Kidney tubule cell (primary cell): Measurements from ENCODE around the gene SMOC2.

Source experiments
- DNase-seq: peaks from one replicate; pipeline ENCODE4 v3.0.0-alpha.2; 2018; ENCODE audit warnings: low spot score

The SMOC2 gene

GRCh38 chr6:168440520-168441433 is at the start of gene SMOC2:
TSS of gene SMOC2 (plus strand) at chr6:168441184. CDS start at chr6:168441371, 187 bp downstream.
- DNase-seq, result no peak

GRCh38 chr6:168393126-168393870 is 47.7 kb upstream of the SMOC2 start:
- no peak for DNase-seq

GRCh38 chr6:168394606-168395005 is 46.4 kb upstream of the SMOC2 start:
- no peak for DNase-seq

- no peak for DNase-seq
These were observed 45.0 kb upstream of the SMOC2 start for GRCh38 chr6:168395983-168396382.

- no peak for DNase-seq
These were observed 44.4 kb upstream of the SMOC2 start for GRCh38 chr6:168396561-168396960.

- DNase-seq, result no peak
These were observed 44.0 kb upstream of the SMOC2 start for GRCh38 chr6:168397012-168397411.

- no peak for DNase-seq
These were observed 40.9 kb upstream of the SMOC2 start for GRCh38 chr6:168400037-168400436.

GRCh38 chr6:168403370-168404005 is 37.5 kb upstream of the SMOC2 start:
- DNase-seq, result no peak

- no peak for DNase-seq
These were observed 36.4 kb upstream of the SMOC2 start for GRCh38 chr6:168404560-168404959.

GRCh38 chr6:168407842-168408241 is 33.1 kb upstream of the SMOC2 start:
- DNase-seq, result no peak

- no peak for DNase-seq
These were observed 32.4 kb upstream of the SMOC2 start for GRCh38 chr6:168408504-168409136.

- no peak for DNase-seq
These were observed 30.9 kb upstream of the SMOC2 start for GRCh38 chr6:168410035-168410434.

GRCh38 chr6:168410554-168411011 is 30.4 kb upstream of the SMOC2 start:
- DNase-seq, result no peak

- DNase-seq, result no peak
These were observed 29.9 kb upstream of the SMOC2 start for GRCh38 chr6:168411130-168411529.

GRCh38 chr6:168411793-168412192 is 29.2 kb upstream of the SMOC2 start:
- no peak for DNase-seq

- DNase-seq, result no peak
These were observed 28.5 kb upstream of the SMOC2 start for GRCh38 chr6:168412456-168412855.

GRCh38 chr6:168413018-168413720 is 27.8 kb upstream of the SMOC2 start:
- no peak for DNase-seq

GRCh38 chr6:168413856-168414255 is 27.1 kb upstream of the SMOC2 start:
- DNase-seq, result no peak

- DNase-seq, result no peak
These were observed 26.5 kb upstream of the SMOC2 start for GRCh38 chr6:168414336-168415097.

GRCh38 chr6:168415098-168415992 is 25.6 kb upstream of the SMOC2 start:
- DNase-seq, result no peak
